DND-41 (cell line): ENCODE measurements around the gene KCTD21.
A peak's percentile ranks its signal among the peaks of the same experiment; 100 is the strongest.

Source experiments
- ATAC-seq: fragments of 200-7000 bp; cut with Tn5 transposase; 3 replicates; pipeline ENCODE4 v1.9.1; 2021; ENCODE audit warnings: low read depth; ENCODE audit not compliant: insufficient read depth
- DNase-seq: peaks from one replicate; pipeline ENCODE4 v3.0.0-alpha.2; 2020
- H2AFZ ChIP-seq: 2 replicates; pipeline ENCODE4 v1.6.0; 2012; ENCODE audit warnings: low read depth, low read length
- H3K27ac ChIP-seq: 2 replicates; pipeline ENCODE4 v1.5.1; 2012; ENCODE audit warnings: low read length, inconsistent platforms
- H3K27me3 ChIP-seq: fragments of 200-600 bp; sonication (generic); 2 replicates; pipeline ENCODE4 v1.6.0; 2012; ENCODE audit warnings: low read length, mild to moderate bottlenecking, inconsistent platforms; ENCODE audit not compliant: insufficient read depth, poor library complexity
- H3K36me3 ChIP-seq: 2 replicates; pipeline ENCODE4 v1.5.1; 2012; ENCODE audit warnings: low read length, inconsistent platforms; ENCODE audit not compliant: insufficient read depth
- H3K4me1 ChIP-seq: 2 replicates; pipeline ENCODE4 v1.5.1; 2012; ENCODE audit warnings: mild to moderate bottlenecking, low read length; ENCODE audit not compliant: insufficient read depth
- H3K4me2 ChIP-seq: 2 replicates; pipeline ENCODE4 v1.6.0; 2012; ENCODE audit warnings: mild to moderate bottlenecking, moderate library complexity, low read length, inconsistent platforms; ENCODE audit not compliant: insufficient read depth
- H3K4me3 ChIP-seq, 2 experiments: fragments of 200-600 bp in 1 of 2; shearing (Covaris generic) in 1 of 2; 2 replicates each; pipeline ENCODE4 v1.5.1; 2012 to 2016; ENCODE audit warnings: inconsistent platforms in 2 of 2, low read length in 2 of 2, mild to moderate bottlenecking in 2 of 2, low read depth in 1 of 2, moderate library complexity in 1 of 2
- H3K79me2 ChIP-seq: 2 replicates; pipeline ENCODE4 v1.6.0; 2012; ENCODE audit warnings: low read length, inconsistent platforms; ENCODE audit not compliant: insufficient read depth
- H3K9ac ChIP-seq: 2 replicates; pipeline ENCODE4 v1.6.0; 2012; ENCODE audit warnings: low read depth, mild to moderate bottlenecking, inconsistent platforms, low read length, moderate library complexity
- H3K9me3 ChIP-seq: 2 replicates; pipeline ENCODE4 v1.5.1; 2012; ENCODE audit warnings: low read length, moderate library complexity, mild to moderate bottlenecking, inconsistent platforms; ENCODE audit not compliant: insufficient read depth, severe bottlenecking
- H4K20me1 ChIP-seq: 2 replicates; pipeline ENCODE4 v1.6.0; 2012; ENCODE audit warnings: low read length; ENCODE audit not compliant: insufficient read depth
- CTCF ChIP-seq: IDR thresholded peaks from 2 replicates; pipeline ENCODE4 v1.5.1; 2012; ENCODE audit warnings: borderline replicate concordance, low read length, moderate library complexity, mild to moderate bottlenecking; ENCODE audit not compliant: poor library complexity, severe bottlenecking; ENCODE audit errors: extremely low read depth
- EZH2 ChIP-seq: IDR thresholded peaks from 3 replicates; pipeline ENCODE4 v1.6.1; 2012; ENCODE audit warnings: borderline replicate concordance, low read depth, mild to moderate bottlenecking, moderate library complexity, low read length, inconsistent platforms; ENCODE audit not compliant: severe bottlenecking

The KCTD21 gene

GRCh38 chr11:78193806-78194205 lies 5.4 kb upstream of the KCTD21 start:
- Histone ChIP-seq H3K79me2 (peaks cover 57% of the 10 kb centered on the region), H3K27ac (no peak overlapping the region; the same call in 1 of the 2 replicates)
- no peak for DNase-seq

GRCh38 chr11:78192911-78193351 lies 4.5 kb upstream of the KCTD21 start:
- DNase-seq (no peak), ATAC-seq (no peak)
- Histone ChIP-seq H3K4me3 (no peak overlapping the region), H3K9ac (no peak overlapping the region), H3K4me1 (peaks cover 39% of the 10 kb centered on the region), H3K27ac (peak overlapping the region; percentile 54; the same call in 1 of the 2 replicates), H2AFZ (no peak overlapping the region), H3K79me2 (peaks cover 63% of the 10 kb centered on the region), H3K9me3 (no peaks in the 10 kb centered on the region), H3K4me2 (no peak overlapping the region), H3K36me3 (peaks cover 14% of the 10 kb centered on the region; the same call in 1 of the 2 replicates), H4K20me1 (0 out of 2 replicates have a peak, but pooled peaks cover 4% of the 10 kb centered on the region), H3K27me3 (no peaks in the 10 kb centered on the region)
- TF ChIP-seq CTCF (no peak), EZH2 (no peak)

More at GRCh38 chr11:78193806-78194205, 5.4 kb upstream of the KCTD21 start:
- Histone ChIP-seq H2AFZ (no peak overlapping the region), H3K36me3 (peaks cover 23% of the 10 kb centered on the region), H3K9me3 (no peaks in the 10 kb centered on the region), H3K4me3 (no peak overlapping the region), H3K9ac (no peak overlapping the region), H3K27me3 (no peaks in the 10 kb centered on the region), H4K20me1 (0 out of 2 replicates have a peak, but pooled peaks cover 4% of the 10 kb centered on the region), H3K4me1 (peaks cover 37% of the 10 kb centered on the region), H3K4me2 (no peak overlapping the region)
- ATAC-seq = no peak
- no peak for TF ChIP-seq CTCF
- TF ChIP-seq EZH2 = no peak

GRCh38 chr11:78192223-78192719 lies 3.8 kb upstream of the KCTD21 start:
- H3K36me3 ChIP-seq = peaks cover 7% of the 10 kb centered on the region; the same call in 1 of the 2 replicates
- H3K4me1 ChIP-seq = peaks cover 45% of the 10 kb centered on the region
- H3K27me3 ChIP-seq = no peaks in the 10 kb centered on the region
- H3K4me3 ChIP-seq = no peak overlapping the region
- TF ChIP-seq CTCF = no peak
- TF ChIP-seq EZH2 = no peak
- H3K9me3 ChIP-seq = no peaks in the 10 kb centered on the region
- H2AFZ ChIP-seq = no peak overlapping the region
- H3K9ac ChIP-seq = no peak overlapping the region; the same call in 1 of the 2 replicates
- no peak for ATAC-seq
- H4K20me1 ChIP-seq = 0 out of 2 replicates have a peak, but pooled peaks cover 4% of the 10 kb centered on the region
- peak overlapping the region; percentile 34; the same call in 1 of the 2 replicates for H3K27ac ChIP-seq
- H3K4me2 ChIP-seq = 0 out of 2 replicates have a peak overlapping the region, but pooled peaks have one; percentile 10
- H3K79me2 ChIP-seq = peaks cover 67% of the 10 kb centered on the region
- no peak for DNase-seq
